GM10266 (cell line): ENCODE measurements around the gene ZER1.

Source experiments
- DNase-seq: peaks from one replicate; pipeline ENCODE4 v3.0.0; 2012; ENCODE audit errors: extremely low spot score
- CTCF ChIP-seq: IDR thresholded peaks from 2 replicates; pipeline ENCODE4 v1.5.1; 2012; ENCODE audit warnings: mild to moderate bottlenecking, low read depth; ENCODE audit not compliant: control insufficient read depth, insufficient read depth; ENCODE audit errors: missing control alignments

Gene ZER1

GRCh38 chr9:128771745-128772519, at the start of gene ZER1:
TSS of gene ZER1 (minus strand) at chr9:128771927. CDS start at chr9:128755565, 16,362 bp downstream.
- TF ChIP-seq CTCF, result no peak
- peak; percentile 98 for DNase-seq

- DNase-seq, result no peak
- no peak for TF ChIP-seq CTCF
Observed at GRCh38 chr9:128820665-128821583, 49.2 kb upstream of the ZER1 start.

GRCh38 chr9:128819716-128820664, 48.3 kb upstream of the ZER1 start:
- TF ChIP-seq CTCF, result no peak
- DNase-seq, result no peak

GRCh38 chr9:128818839-128819715, 47.4 kb upstream of the ZER1 start:
- no peak for TF ChIP-seq CTCF
- DNase-seq, result peak; percentile 77

GRCh38 chr9:128818099-128818838, 46.5 kb upstream of the ZER1 start, which contains the start of gene ENDOG:
TSS of gene ENDOG (plus strand) at chr9:128818500. CDS start at chr9:128818685, 185 bp downstream.
- TF ChIP-seq CTCF, result peak; percentile 96
- peak; percentile 100 for DNase-seq

GRCh38 chr9:128810873-128811272, 39.1 kb upstream of the ZER1 start:
- no peak for TF ChIP-seq CTCF
- no peak for DNase-seq
